ENCODE results near the gene CCDC13.

DNA sequence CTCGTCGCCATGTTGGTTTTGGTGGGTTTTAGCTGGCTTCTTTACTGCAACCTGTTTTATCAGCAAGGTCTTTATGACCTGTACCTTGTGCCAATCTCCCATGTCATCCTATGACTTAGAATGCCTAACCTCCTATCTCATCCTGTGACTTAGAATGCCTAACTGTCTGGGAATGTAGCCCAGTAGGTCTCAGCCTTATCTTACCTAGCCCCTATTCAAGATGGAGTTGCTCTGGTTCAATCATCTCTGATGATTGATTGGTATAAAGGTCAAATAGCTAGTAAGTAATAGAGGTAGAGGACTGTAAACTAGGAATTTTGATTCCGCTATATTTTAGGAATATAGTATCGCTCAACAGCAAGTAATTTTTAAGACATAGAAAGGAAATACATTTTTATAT, 34.9 kb upstream of the CCDC13 start:
- no peak for TF ChIP-seq EZH2 (IDR thresholded peaks at IDR 0.05; ENCODE audit: low read length, missing control alignments)
- TF ChIP-seq, protein P1, sequence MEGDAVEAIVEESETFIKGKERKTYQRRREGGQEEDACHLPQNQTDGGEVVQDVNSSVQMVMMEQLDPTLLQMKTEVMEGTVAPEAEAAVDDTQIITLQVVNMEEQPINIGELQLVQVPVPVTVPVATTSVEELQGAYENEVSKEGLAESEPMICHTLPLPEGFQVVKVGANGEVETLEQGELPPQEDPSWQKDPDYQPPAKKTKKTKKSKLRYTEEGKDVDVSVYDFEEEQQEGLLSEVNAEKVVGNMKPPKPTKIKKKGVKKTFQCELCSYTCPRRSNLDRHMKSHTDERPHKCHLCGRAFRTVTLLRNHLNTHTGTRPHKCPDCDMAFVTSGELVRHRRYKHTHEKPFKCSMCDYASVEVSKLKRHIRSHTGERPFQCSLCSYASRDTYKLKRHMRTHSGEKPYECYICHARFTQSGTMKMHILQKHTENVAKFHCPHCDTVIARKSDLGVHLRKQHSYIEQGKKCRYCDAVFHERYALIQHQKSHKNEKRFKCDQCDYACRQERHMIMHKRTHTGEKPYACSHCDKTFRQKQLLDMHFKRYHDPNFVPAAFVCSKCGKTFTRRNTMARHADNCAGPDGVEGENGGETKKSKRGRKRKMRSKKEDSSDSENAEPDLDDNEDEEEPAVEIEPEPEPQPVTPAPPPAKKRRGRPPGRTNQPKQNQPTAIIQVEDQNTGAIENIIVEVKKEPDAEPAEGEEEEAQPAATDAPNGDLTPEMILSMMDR (conservative IDR thresholded peaks at IDR 0.05 in 1 of 2, IDR thresholded peaks at IDR 0.05 in 1 of 2; ENCODE audit: low read depth in 1 of 2, low read length in 2 of 2) = no peak
